GM19452 (cell line): ENCODE data around the gene MTCL3.
"Not testable (repeated sequence)": the region's sequence is repeated elsewhere in the genome, so short reads cannot be mapped to it uniquely, and the experiment has no call there.

ENCODE experiments used
- ATAC-seq: cut with Tn5 transposase; IDR thresholded peaks from one replicate; pipeline ENCODE4 v1.9.1; 2021; ENCODE audit not compliant: unreplicated experiment

MTCL3 gene

GRCh38 chr6:127439718-127440117 is 79.4 kb downstream of the MTCL3 start:
- no peak for ATAC-seq

GRCh38 chr6:127436578-127437110 is 82.5 kb downstream of the MTCL3 start:
- ATAC-seq, result no peak

GRCh38 chr6:127435626-127436220 is 83.4 kb downstream of the MTCL3 start:
- ATAC-seq, result no peak

- ATAC-seq, result no peak
These were observed 84.5 kb downstream of the MTCL3 start for GRCh38 chr6:127434651-127435050.

- ATAC-seq, result not testable (repeated sequence)
These were observed 90.6 kb downstream of the MTCL3 start for GRCh38 chr6:127428562-127428961.

- no peak for ATAC-seq
These were observed 95.2 kb downstream of the MTCL3 start for GRCh38 chr6:127423921-127424320.
